Common myeloid progenitor, CD34-positive (primary cell): ENCODE data around the gene MMEL1.

Source experiments
- CTCF ChIA-PET: fragments of 350-600 bp; sonication (Branson Sonifier 250); formaldehyde crosslinking; loops from one replicate; lab custom pipeline; 2021; ENCODE audit warnings: antibody characterized with exemption; lab: Charles Lee
- POLR2A ChIA-PET: fragments of 350-600 bp; sonication (Branson Sonifier 250); formaldehyde crosslinking; loops from one replicate; lab custom pipeline; 2021; ENCODE audit warnings: antibody characterized with exemption; lab: Charles Lee
- DNase-seq, 3 donors: peaks; one replicate each; pipeline versions ENCODE4 v3.0.0 to v3.0.0-alpha.2; 2013
- H3K27ac ChIP-seq, 2 experiments: 1 replicate in 1 of 2; 2 replicates in 1 of 2; pipeline ENCODE4 v1.7.0; 2013; ENCODE audit warnings: inconsistent platforms in 2 of 2, low read length in 2 of 2, mild to moderate bottlenecking in 2 of 2, low read depth in 1 of 2, moderate library complexity in 1 of 2; ENCODE audit not compliant: severe bottlenecking in 2 of 2, insufficient read depth in 1 of 2, poor library complexity in 1 of 2
- H3K27me3 ChIP-seq, 5 experiments: replicated peaks in 2 of 5; 1 replicate in 3 of 5; 2 replicates in 2 of 5; pipeline versions ENCODE4 v1.6.1 to v1.7.0; 2013; ENCODE audit warnings: low read length in 4 of 5, mild to moderate bottlenecking in 2 of 5, moderate library complexity in 2 of 5, inconsistent platforms in 1 of 5; ENCODE audit not compliant: insufficient read depth in 5 of 5, control insufficient read depth in 4 of 5
- H3K36me3 ChIP-seq, 4 experiments: 1 replicate in 2 of 4; 2 replicates in 2 of 4; pipeline versions ENCODE4 v1.6.1 to v1.7.0; 2013; ENCODE audit warnings: low read length in 3 of 4, control low read depth in 1 of 4, mild to moderate bottlenecking in 1 of 4; ENCODE audit not compliant: control insufficient read depth in 4 of 4, insufficient read depth in 4 of 4
- H3K4me1 ChIP-seq, 4 experiments: 1 replicate in 3 of 4; 2 replicates in 1 of 4; pipeline versions ENCODE4 v1.6.1 to v1.7.1; 2013; ENCODE audit warnings: low read length in 3 of 4, mild to moderate bottlenecking in 3 of 4, control low read depth in 1 of 4, inconsistent platforms in 1 of 4, moderate library complexity in 1 of 4; ENCODE audit not compliant: control insufficient read depth in 4 of 4, insufficient read depth in 4 of 4; ENCODE audit errors: control extremely low read depth in 1 of 4
- H3K4me3 ChIP-seq, 7 experiments: 1 replicate in 4 of 7; 2 replicates in 3 of 7; pipeline versions ENCODE4 v1.5.1 to v1.7.0; 2013; ENCODE audit warnings: mild to moderate bottlenecking in 7 of 7, low read length in 6 of 7, moderate library complexity in 6 of 7, inconsistent platforms in 2 of 7, low read depth in 2 of 7, control low read depth in 1 of 7; ENCODE audit not compliant: insufficient read depth in 4 of 7, control insufficient read depth in 1 of 7; ENCODE audit errors: extremely low read depth in 1 of 7
- H3K9me3 ChIP-seq, 5 experiments: 1 replicate in 4 of 5; 2 replicates in 1 of 5; pipeline versions ENCODE4 v1.6.1 to v1.7.1; 2013; ENCODE audit warnings: low read length in 4 of 5, mild to moderate bottlenecking in 2 of 5, inconsistent platforms in 1 of 5, low read depth in 1 of 5, moderate library complexity in 1 of 5; ENCODE audit not compliant: control insufficient read depth in 4 of 5, insufficient read depth in 2 of 5; ENCODE audit errors: control extremely low read depth in 1 of 5
- WGBS: methylation state at CpG from one replicate; pipeline ENCODE4 v1.1.5; 2013; ENCODE audit not compliant: insufficient coverage; 5-methylcytosine and 5-hydroxymethylcytosine counted together

MMEL1 gene

DNA sequence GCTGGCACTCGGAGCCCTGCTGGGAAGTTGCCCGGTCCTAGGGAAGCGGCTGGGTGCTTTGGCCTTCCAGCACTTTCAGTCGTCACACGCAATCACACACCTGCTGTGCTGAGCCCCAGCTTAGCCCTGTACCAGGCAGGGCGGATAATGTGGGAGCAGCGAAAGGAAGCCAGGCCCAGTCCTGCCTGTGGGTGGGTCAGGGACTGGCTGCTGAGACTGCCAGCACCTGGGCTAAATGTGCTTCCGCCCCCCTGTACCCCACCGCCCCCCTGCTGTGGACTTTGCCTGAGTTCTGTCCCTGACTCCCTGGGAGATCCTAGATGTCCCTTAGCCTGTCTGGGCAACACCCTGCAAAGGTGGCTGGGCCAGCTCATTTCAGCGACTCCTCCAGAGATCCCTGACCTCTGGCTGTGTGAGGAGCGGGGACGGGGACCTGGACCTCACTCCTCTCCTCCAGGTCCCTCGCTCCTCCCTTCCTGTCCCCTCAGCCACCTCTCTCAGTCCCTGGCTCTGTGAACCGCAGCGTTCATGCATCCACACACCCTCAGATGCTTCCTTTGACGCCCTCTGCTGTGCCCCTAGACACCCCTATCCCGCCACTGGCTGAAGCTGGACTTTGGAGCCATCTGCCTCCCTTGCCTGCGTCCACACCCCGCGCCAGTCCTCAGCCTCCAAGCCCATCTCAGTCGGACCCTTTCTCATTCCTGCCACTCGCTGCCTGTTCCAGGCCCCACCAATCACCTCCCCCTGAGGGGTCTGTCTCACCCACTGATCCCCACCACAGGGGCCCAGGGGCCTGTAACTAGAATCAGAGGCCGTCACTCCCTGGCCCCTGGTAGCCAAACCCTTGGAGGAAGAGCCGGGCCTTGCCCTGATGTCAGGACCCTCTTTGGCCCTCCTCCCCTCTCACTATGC lies 1.4 kb downstream of the MMEL1 start:
- Histone ChIP-seq H3K4me3 (no peak overlapping the region), H3K4me1 (peaks cover 0 to 1% (median 0%) of the 10 kb centered on the region in 4 experiments), H3K27me3 (peaks cover 4 to 85% (median 23%) of the 10 kb centered on the region in 5 experiments), H3K27ac (no peak overlapping the region), H3K36me3 (no peaks in the 10 kb centered on the region), H3K9me3 (peaks cover 0 to 20% (median 10%) of the 10 kb centered on the region in 5 experiments)
- CTCF ChIA-PET: no interaction called here
- POLR2A ChIA-PET: no interaction called here
- no peak for DNase-seq
- WGBS: 86% methylated on average over 22 of the region's 24 CpGs

DNA sequence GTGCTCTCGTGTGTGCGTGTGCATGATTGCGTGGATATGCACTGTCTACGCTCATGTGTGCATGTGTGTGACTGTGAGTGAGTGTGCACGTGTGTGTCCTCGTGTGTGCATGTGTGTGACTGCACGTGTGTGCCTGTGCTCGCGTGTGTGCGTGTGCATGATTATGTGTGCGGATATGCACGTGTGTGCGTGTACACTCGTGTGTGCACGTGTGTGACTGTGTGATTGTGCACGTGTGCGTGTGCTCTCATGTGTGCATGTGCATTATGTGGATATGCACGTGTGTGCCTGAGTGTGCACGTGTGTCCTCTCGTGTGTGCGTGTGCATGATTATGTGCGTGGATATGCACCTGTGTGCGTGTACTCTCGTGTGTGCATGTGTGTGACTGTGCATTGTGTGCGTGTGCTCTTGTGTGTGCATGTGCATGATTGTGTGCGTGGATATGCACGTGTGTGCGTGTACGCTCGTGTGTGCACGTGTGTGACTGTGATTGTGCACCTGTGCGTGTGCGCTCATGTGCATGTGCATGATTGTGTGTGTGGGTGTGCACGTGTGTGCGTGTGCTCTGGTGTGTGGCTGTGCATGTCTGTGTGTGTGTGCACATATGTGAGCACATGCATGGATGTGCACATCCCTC lies 2.2 kb downstream of the MMEL1 start:
- DNase-seq: no peak
- no peak overlapping the region for H3K27ac ChIP-seq
- ChIA-PET POLR2A (no interaction called here), CTCF (interaction anchor here (0.6 kb wide), 1 partner anchor 8 kb away, joined by 3 read pairs; no protein-coding TSS in a partner anchor)
- H3K9me3 ChIP-seq: peaks cover 0 to 14% (median 8%) of the 10 kb centered on the region in 5 experiments
- H3K4me3 ChIP-seq: no peak overlapping the region
- peaks cover 0 to 1% (median 0%) of the 10 kb centered on the region in 4 experiments for H3K4me1 ChIP-seq
- 99% methylated on average over 35 of the region's 35 CpGs for WGBS
- no peaks in the 10 kb centered on the region for H3K36me3 ChIP-seq
- peaks cover 4 to 86% (median 29%) of the 10 kb centered on the region in 5 experiments for H3K27me3 ChIP-seq

DNA sequence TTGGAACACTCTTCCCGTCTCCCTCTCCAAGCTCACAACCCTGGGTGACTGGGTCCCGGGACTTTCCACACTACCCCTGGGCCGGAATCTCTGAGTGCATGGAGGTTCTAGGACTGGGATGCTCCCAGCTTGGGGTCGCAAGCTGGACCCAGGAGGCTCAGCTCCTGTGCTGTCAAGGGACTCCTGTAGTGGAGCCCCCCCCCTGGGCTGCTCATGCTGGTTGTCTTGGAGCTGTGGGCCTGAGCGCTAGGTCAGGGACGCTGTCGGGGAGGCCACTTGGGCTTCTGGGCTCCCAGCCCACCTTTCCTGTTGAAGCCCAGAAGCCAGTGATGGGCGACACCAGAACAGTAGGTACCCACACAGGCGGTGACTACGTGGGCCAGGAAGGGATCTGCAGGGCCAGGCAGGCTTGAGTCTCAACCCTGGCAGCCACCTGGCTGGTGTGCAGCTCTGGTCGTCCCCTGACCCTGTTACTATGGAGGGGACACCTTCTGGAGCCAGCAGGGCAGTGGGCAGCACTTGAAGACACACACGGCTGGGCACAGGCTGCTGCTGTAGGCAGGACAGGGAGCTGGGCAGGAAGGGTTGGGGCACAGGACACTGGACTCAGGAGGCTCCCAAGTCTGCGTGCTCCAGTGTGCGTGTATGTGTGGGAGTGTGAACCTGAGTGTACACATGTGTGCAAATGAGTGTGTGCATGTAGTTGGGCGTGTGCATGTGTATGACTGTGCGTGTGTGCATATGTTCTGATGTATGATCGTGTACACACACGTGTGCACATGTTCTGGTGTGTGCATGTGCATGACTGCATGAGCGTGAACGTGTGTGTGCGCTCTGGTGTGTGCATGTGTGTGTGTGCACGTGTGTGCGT lies 3.0 kb downstream of the MMEL1 start:
- peaks cover 0 to 1% (median 0%) of the 10 kb centered on the region in 4 experiments for H3K4me1 ChIP-seq
- H3K27me3 ChIP-seq: peaks cover 4 to 87% (median 29%) of the 10 kb centered on the region in 5 experiments
- H3K4me3 ChIP-seq: no peak overlapping the region
- CTCF ChIA-PET: interaction anchor here (0.6 kb wide), 1 partner anchor 9 kb away, joined by 3 read pairs; no protein-coding TSS in a partner anchor
- no peak for DNase-seq
- H3K9me3 ChIP-seq: peaks cover 0 to 12% (median 5%) of the 10 kb centered on the region in 5 experiments
- 83% methylated on average over 14 of the region's 23 CpGs for WGBS
- no peak overlapping the region for H3K27ac ChIP-seq
- H3K36me3 ChIP-seq: no peaks in the 10 kb centered on the region
- POLR2A ChIA-PET: no interaction called here

DNA sequence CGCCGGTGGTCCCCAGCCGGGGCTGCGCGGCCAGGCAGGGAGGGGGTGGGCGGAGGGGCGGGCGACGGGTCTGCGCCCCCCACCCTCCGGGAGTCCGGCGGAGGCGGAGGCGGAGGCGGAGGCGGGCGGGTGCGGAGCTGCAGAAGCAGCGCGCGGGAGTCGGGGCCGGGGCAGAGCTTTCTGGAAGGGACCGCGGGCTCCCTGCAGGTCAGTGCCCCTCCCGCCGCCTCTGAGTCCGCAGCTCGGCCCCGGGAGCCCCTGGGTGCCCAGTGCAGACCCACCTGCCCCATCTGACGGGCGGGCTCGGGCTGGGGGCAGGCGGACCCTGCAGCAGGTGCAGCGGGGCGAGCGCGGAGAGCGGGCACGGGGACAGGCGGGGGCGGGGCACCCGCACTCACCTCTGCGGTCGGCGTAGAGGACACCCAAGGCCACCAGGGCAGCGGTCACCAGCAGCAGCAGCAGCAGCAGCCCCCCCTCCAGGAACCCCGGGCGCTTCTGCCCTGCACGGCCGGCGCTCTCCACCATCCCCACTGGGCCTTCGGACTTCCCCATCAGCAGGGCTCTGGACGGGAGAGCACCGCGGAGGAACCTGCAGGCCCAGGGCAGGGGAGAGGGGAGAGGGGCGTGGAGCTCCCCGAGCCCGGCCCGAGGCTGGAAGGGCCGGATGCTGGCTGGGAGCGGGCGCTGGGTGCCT lies 3.7 kb downstream of the MMEL1 start:
- no peak overlapping the region for H3K4me3 ChIP-seq
- peaks cover 0 to 1% (median 0%) of the 10 kb centered on the region in 4 experiments for H3K4me1 ChIP-seq
- WGBS: 5% methylated on average over 53 of the region's 64 CpGs
- no peak for DNase-seq
- H3K9me3 ChIP-seq: peaks cover 0 to 13% (median 5%) of the 10 kb centered on the region in 5 experiments
- ChIA-PET CTCF (no interaction called here), POLR2A (no interaction called here)
- H3K27me3 ChIP-seq: peaks cover 4 to 87% (median 30%) of the 10 kb centered on the region in 5 experiments
- H3K27ac ChIP-seq: no peak overlapping the region
- H3K36me3 ChIP-seq: no peaks in the 10 kb centered on the region

DNA sequence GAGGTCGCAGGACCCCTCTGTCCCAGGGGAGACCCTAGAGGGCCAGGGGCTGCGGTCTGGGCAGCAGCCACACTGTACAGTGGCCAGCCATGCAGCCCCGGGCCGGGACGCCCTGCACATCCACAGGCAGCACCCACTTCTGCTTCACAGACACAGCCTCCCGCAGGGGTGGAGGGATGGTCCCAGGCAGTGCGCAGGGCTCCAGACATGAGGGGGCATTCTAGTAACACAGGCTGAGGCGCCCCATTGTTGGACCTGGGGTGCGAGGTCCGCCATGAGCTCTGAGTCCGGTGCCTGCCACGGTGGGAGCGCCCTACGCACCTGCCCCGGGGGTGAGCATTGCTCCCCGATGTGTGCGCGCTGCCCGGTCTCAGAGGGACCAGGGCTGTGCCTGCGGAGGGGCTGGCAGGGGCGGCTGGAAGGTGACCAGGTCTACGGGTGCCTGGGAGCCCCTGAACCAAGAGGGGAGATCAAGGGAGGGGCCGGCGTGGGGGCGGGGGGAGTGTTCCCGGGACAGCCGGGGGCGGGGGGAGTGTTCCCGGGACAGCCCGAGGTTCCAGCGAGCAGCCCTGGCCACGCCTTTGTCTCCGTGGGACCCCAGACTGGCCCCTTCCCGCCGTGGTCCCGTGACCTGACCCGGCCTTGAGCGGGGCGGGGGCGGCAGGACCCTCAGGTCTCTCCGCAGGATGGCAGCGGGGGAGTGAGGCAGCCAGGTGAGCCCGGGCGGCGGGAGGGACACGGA lies 4.5 kb downstream of the MMEL1 start:
- ChIA-PET POLR2A (no interaction called here), CTCF (interaction anchor here (1.0 kb wide), 1 partner anchor 12 kb away, joined by 3 read pairs; no protein-coding TSS in a partner anchor)
- H3K36me3 ChIP-seq: no peaks in the 10 kb centered on the region
- H3K4me3 ChIP-seq: no peak overlapping the region
- 13% methylated on average over 30 of the region's 46 CpGs for WGBS
- H3K27me3 ChIP-seq: peaks cover 4 to 87% (median 31%) of the 10 kb centered on the region in 5 experiments
- H3K9me3 ChIP-seq: peaks cover 0 to 13% (median 5%) of the 10 kb centered on the region in 5 experiments
- peaks cover 0 to 4% (median under 1%) of the 10 kb centered on the region in 4 experiments for H3K4me1 ChIP-seq
- DNase-seq: no peak
- no peak overlapping the region for H3K27ac ChIP-seq

DNA sequence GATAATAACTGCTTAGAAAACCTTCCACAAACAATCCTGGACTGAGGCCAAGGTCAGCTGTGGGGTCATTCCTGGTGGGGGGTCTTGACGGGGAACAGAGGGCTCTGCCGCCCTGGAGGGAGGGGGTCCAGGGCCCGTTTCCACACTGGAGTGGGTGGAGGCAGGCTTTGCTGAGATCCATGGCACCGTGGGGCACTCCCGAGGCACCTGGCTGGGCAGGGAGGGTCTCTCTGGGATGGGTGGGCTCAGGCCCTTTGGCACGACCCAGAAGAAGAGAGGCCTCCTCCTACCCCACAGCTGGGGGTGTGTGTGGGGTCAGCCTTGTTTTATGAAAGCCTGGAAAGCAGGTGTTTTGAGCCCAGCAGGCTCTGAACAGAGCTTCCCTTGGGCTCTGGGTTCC lies 5.1 kb downstream of the MMEL1 start:
- Histone ChIP-seq H3K4me1 (peaks cover 0 to 9% (median 1%) of the 10 kb centered on the region in 4 experiments), H3K9me3 (peaks cover 0 to 13% (median 5%) of the 10 kb centered on the region in 5 experiments), H3K36me3 (no peaks in the 10 kb centered on the region), H3K4me3 (no peak overlapping the region), H3K27me3 (peaks cover 4 to 81% (median 31%) of the 10 kb centered on the region in 5 experiments), H3K27ac (no peak overlapping the region)
- 33% methylated on average over 3 of the region's 6 CpGs for WGBS
- no peak for DNase-seq
- ChIA-PET POLR2A (no interaction called here), CTCF (interaction anchor here (1.0 kb wide), 1 partner anchor 12 kb away, joined by 3 read pairs; no protein-coding TSS in a partner anchor)
